NCI-H2107 (cell line): ENCODE measurements around the gene KIAA1210.
"Not testable (repeated sequence)": the region's sequence is repeated elsewhere in the genome, so short reads cannot be mapped to it uniquely, and the experiment has no call there.

Experiments used
- DNase-seq: peaks from one replicate; lab custom pipeline; 2025; lab: John Stamatoyannopoulos, UW

KIAA1210 gene

DNA sequence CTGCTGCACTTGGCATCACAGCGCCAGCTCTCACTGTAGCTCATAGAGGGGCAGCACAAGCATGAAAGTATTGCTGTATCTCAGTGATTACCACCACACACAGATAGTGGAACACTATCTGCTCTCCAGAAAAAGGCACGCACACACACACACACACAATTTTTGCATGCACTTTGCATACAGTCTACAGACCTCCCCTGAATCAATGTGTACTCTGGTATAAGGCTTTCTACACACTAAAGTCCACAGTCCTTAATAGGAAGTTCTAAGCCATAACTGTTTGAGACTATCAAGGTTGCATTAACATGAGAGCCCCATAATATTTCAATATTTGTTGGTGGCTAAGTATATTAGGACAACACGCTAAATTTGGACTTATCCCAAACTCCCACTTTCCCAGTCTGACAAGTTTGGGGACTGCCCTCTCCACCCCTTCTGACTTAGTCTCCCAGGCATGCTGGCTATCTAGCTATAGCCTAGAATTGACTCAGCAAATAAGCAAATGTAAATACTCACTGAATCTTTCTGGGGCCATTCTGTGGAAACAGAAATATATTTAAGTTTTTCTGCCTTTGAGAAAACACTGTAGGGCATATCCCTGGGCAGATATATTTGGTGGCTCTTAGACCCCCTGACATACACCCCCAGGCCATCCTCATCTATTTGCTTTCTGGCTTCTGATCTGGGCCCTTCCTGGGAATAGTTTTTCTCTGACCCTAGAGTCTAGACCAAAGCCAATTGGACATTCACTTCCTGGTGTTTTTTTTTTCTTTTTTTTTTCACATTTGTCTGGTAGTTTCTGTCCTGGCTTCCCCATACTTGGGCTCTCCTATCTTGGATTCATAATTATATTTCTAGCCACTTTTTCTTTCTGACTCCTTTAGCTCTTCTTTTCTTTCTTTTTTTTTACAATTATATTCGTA, 91.2 kb downstream of the KIAA1210 start:
- no peak for DNase-seq

DNA sequence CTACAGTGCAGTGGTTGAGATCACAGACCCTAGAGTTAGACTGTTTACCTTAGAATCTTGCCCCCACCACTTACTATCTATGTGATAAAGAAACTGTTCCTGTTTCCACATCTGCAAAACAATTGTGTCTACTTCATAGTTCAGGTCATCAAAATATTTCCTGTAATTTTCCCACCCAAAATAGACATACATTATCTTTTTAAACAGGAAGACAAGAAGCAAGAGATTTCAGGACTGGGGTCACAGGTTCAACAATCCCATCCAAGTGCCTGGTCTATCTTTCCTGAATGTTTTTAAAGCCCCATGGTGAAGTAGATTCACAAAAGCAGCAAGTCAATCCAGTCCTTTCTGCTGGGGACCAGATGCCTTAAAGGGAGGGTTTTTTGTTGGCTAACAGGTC, 96.6 kb downstream of the KIAA1210 start:
- no peak for DNase-seq

DNA sequence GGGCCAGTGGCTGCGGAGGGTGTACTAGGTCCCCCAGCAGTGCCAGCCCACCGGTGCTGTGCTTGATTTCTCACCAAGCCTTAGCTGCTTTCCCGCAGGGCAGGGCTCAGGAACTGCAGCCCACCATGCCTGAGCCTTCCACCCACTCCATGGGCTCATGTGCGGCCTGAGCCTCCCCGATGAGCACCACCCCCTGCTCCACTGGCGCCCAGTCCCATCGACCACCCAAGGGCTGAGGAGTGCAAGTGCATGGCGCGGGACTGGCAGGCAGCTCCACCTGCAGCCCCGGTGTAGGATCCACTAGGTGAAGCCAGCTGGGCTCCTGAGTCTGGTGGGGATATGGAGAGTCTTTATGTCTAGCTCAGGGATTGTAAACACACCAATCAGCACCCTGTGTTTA, 98.0 kb downstream of the KIAA1210 start:
- DNase-seq: not testable (repeated sequence)

DNA sequence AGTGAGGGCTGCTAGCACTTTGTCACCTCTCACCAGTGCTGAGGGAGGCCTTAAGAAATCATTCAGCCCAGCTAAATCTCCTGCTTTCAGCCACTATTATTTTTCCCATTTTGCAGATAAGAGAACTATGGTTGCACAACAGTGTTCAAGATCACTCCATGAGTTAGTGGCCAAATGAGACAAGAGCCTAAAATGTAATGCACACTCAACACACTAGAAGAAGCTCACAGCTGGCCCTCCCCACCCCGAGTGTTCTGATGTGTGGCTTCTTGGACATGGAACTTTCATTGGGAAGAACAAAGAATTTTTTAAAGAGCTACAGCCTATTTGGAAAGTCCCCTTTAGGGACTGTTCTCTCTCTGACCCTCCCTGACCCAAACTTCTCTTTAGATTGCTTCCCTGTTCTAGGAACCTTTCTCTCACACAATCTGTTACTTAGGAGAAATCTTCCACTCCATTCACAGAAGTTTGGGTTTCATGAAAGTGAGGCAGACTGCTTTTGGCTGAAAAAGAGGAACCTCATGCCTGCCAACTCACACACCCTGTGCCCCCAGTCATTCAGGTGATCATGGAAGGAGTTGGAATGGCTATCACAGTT, 98.8 kb downstream of the KIAA1210 start:
- no peak for DNase-seq
